Neuronal stem cell (in vitro differentiated cells): ENCODE measurements around the gene FBXW7.

Source experiments
- DNase-seq: peaks from one replicate; pipeline ENCODE4 v3.0.0-alpha.2; 2013; ENCODE audit warnings: low spot score
- H2AFZ ChIP-seq: one replicate; pipeline ENCODE4 v1.6.1; 2013; ENCODE audit warnings: mild to moderate bottlenecking, low read length, inconsistent platforms
- H2AK5ac ChIP-seq: 2 replicates; pipeline ENCODE4 v1.6.1; 2013; ENCODE audit warnings: low read depth, mild to moderate bottlenecking, inconsistent platforms, low read length, moderate library complexity, mixed read lengths
- H2BK120ac ChIP-seq: 2 replicates; pipeline ENCODE4 v1.6.1; 2013; ENCODE audit warnings: low read depth, mild to moderate bottlenecking, inconsistent platforms, low read length, moderate library complexity, mixed read lengths
- H2BK12ac ChIP-seq: one replicate; pipeline ENCODE4 v1.6.1; 2013; ENCODE audit warnings: low read length, inconsistent platforms
- H2BK15ac ChIP-seq: 2 replicates; pipeline ENCODE4 v1.6.1; 2013; ENCODE audit warnings: mild to moderate bottlenecking, low read length, inconsistent platforms, mixed read lengths
- H2BK5ac ChIP-seq: one replicate; pipeline ENCODE4 v1.6.1; 2013; ENCODE audit warnings: inconsistent platforms, mild to moderate bottlenecking, low read length, moderate library complexity
- H3K14ac ChIP-seq: one replicate; pipeline ENCODE4 v1.6.1; 2013; ENCODE audit warnings: low read length, inconsistent platforms
- H3K18ac ChIP-seq: 2 replicates; pipeline ENCODE4 v1.6.1; 2013; ENCODE audit warnings: low read length, inconsistent platforms
- H3K23ac ChIP-seq: 2 replicates; pipeline ENCODE4 v1.6.1; 2013; ENCODE audit warnings: low read depth, mild to moderate bottlenecking, mixed read lengths, low read length, inconsistent platforms; ENCODE audit not compliant: poor library complexity
- H3K27ac ChIP-seq: replicated peaks from 3 replicates; pipeline ENCODE4 v1.5.1; 2013; ENCODE audit warnings: low read length, inconsistent platforms
- H3K27me3 ChIP-seq, 3 experiments: 2 replicates each; pipeline ENCODE4 v1.6.1; 2013; ENCODE audit warnings: low read length in 3 of 3, mild to moderate bottlenecking in 2 of 3, inconsistent platforms in 1 of 3, low read depth in 1 of 3, mixed read lengths in 1 of 3, moderate library complexity in 1 of 3; ENCODE audit not compliant: control insufficient read depth in 3 of 3, insufficient read depth in 3 of 3
- H3K36me3 ChIP-seq, 2 donors: replicated peaks in 1 of 2; 2 replicates each; pipeline ENCODE4 v1.6.1; 2013; ENCODE audit warnings: low read length in 2 of 2; ENCODE audit not compliant: control insufficient read depth in 2 of 2, insufficient read depth in 2 of 2
- H3K4ac ChIP-seq: 2 replicates; pipeline ENCODE4 v1.6.1; 2013; ENCODE audit warnings: inconsistent platforms, mild to moderate bottlenecking, low read length, moderate library complexity
- H3K4me1 ChIP-seq, 2 donors: 1 replicate in 1 of 2; 2 replicates in 1 of 2; pipeline ENCODE4 v1.6.1; 2013; ENCODE audit warnings: low read length in 2 of 2, low read depth in 1 of 2; ENCODE audit not compliant: control insufficient read depth in 2 of 2, insufficient read depth in 1 of 2
- H3K4me2 ChIP-seq: one replicate; pipeline ENCODE4 v1.6.1; 2013; ENCODE audit warnings: mild to moderate bottlenecking, low read length, inconsistent platforms; ENCODE audit not compliant: insufficient read depth, poor library complexity, severe bottlenecking
- H3K4me3 ChIP-seq, 2 donors: 2 replicates each; pipeline ENCODE4 v1.5.1; 2013; ENCODE audit warnings: low read length in 2 of 2, mild to moderate bottlenecking in 2 of 2, inconsistent platforms in 1 of 2, moderate library complexity in 1 of 2
- H3K79me1 ChIP-seq: one replicate; pipeline ENCODE4 v1.6.1; 2013; ENCODE audit warnings: low read depth, mild to moderate bottlenecking, inconsistent platforms, low read length, moderate library complexity
- H3K9ac ChIP-seq: one replicate; pipeline ENCODE4 v1.6.1; 2013; ENCODE audit warnings: mild to moderate bottlenecking, low read depth, low read length, inconsistent platforms; ENCODE audit not compliant: poor library complexity
- H3K9me3 ChIP-seq, 2 donors: replicated peaks in 1 of 2; 2 replicates each; pipeline versions ENCODE3 to v1.6.1; 2013; ENCODE audit warnings: low read length in 2 of 2, mild to moderate bottlenecking in 2 of 2, inconsistent platforms in 1 of 2, low read depth in 1 of 2, mixed read lengths in 1 of 2, moderate library complexity in 1 of 2; ENCODE audit not compliant: control insufficient read depth in 2 of 2, insufficient read depth in 1 of 2
- H4K8ac ChIP-seq: one replicate; pipeline ENCODE4 v1.6.1; 2013; ENCODE audit warnings: low read depth, mild to moderate bottlenecking, inconsistent platforms, low read length, moderate library complexity
- H4K91ac ChIP-seq: one replicate; pipeline ENCODE4 v1.6.1; 2013; ENCODE audit warnings: low read length, low read depth, mild to moderate bottlenecking, inconsistent platforms; ENCODE audit not compliant: poor library complexity
- WGBS, 2 donors: extraction: QIAGEN DNeasy Blood & Tissue Kit; methylation state at CpG; one replicate each; pipeline ENCODE4 v1.1.7; 2013; ENCODE audit warnings: missing lambda C conversion rate in 2 of 2, mixed read lengths in 1 of 2; ENCODE audit not compliant: insufficient read length in 2 of 2, insufficient replicate concordance in 1 of 2; ENCODE audit errors: extremely low coverage in 2 of 2; 5-methylcytosine and 5-hydroxymethylcytosine counted together

FBXW7 gene

DNA sequence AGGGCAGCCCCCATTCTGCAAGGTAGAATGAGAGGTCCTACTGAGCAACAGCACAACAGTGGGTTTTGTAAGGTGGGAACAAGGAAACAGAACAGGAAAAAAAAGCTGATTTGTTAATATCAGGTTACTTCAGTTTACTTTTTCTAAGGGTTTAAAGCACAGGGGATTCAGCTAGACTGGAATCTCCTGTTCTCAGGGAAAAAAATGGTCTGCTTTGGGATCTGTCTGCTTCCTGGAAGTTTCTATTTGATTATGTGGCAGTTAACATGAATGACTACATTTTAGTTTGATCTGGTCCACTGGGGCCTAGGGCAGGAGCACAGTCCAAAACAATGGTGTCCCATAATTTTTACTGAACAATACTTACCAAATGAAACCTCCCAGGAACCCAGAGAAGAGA lies 104.6 kb downstream of the FBXW7 start:
- H4K91ac ChIP-seq = no peak overlapping the region
- no peak overlapping the region for H3K27ac ChIP-seq
- no peak overlapping the region for H2BK120ac ChIP-seq
- peaks cover 0 to 3% of the 10 kb centered on the region in 2 donors for H3K4me1 ChIP-seq
- H3K4ac ChIP-seq = no peak overlapping the region
- H3K23ac ChIP-seq = no peak overlapping the region
- no peak overlapping the region for H2BK12ac ChIP-seq
- no peak overlapping the region for H3K4me2 ChIP-seq
- no peak overlapping the region for H4K8ac ChIP-seq
- no peaks in the 10 kb centered on the region for H3K27me3 ChIP-seq
- H3K79me1 ChIP-seq = no peaks in the 10 kb centered on the region
- no peak overlapping the region for H3K18ac ChIP-seq
- H2AK5ac ChIP-seq = no peak overlapping the region
- H3K14ac ChIP-seq = no peak overlapping the region
- H2AFZ ChIP-seq = no peak overlapping the region
- no peaks in the 10 kb centered on the region for H3K9me3 ChIP-seq
- no peak overlapping the region for H2BK15ac ChIP-seq
- H3K9ac ChIP-seq = no peak overlapping the region
- no peak for DNase-seq
- H3K4me3 ChIP-seq = no peak overlapping the region
- H3K36me3 ChIP-seq = no peaks in the 10 kb centered on the region
- H2BK5ac ChIP-seq = no peak overlapping the region

DNA sequence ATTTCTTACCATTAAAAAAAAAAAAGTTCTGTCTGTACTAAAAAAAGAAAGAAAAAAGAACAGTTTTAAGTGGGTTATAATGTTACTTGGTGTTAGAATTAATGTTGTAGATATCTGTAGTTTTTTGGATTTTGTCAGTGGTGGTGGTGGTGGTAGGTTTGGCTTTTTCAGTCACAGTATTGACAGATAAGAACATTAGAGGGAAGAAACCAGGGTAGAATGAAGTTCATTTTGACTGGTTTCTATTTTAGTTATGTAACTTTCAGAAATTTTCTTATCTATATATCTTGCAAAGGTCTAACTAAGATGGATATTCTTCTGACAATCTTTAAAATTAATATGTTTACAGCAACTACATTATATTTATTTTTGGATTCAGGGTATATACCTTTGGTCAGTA lies 105.4 kb downstream of the FBXW7 start:
- Histone ChIP-seq H4K91ac (no peak overlapping the region), H2BK12ac (no peak overlapping the region), H3K14ac (no peak overlapping the region), H3K4me2 (no peak overlapping the region), H3K9ac (no peak overlapping the region), H2BK15ac (no peak overlapping the region), H3K4ac (no peak overlapping the region), H3K4me1 (peaks cover 0 to 3% of the 10 kb centered on the region in 2 donors), H2BK5ac (no peak overlapping the region), H3K18ac (no peak overlapping the region), H2BK120ac (no peak overlapping the region), H3K79me1 (no peaks in the 10 kb centered on the region), H2AK5ac (no peak overlapping the region), H3K36me3 (no peaks in the 10 kb centered on the region), H4K8ac (no peak overlapping the region), H3K27me3 (no peaks in the 10 kb centered on the region), H3K23ac (no peak overlapping the region), H3K9me3 (no peaks in the 10 kb centered on the region), H3K27ac (no peak overlapping the region), H2AFZ (no peak overlapping the region), H3K4me3 (no peak overlapping the region)
- DNase-seq = no peak

DNA sequence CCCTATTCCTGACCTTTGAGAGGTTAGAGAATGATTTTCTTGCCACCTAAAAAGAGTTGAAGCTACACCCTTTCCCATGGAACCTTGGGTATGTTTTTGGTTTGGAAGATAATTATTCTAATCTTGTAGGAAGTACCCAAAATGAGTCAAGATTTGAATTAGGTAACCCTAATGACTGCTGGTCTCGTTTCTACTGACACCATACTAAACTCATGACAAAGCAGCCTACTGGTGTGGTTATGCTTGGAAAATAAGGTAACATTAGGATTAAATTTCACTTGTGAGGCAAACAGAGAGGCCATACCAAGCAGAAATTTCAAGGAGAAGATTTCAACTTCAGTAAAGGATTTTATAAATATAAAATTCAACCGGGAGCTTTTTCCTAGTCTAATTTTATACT lies 107.9 kb downstream of the FBXW7 start:
- H4K8ac ChIP-seq = no peak overlapping the region
- no CpG with 5 or more reads among the region's 2 CpGs for WGBS, 2 donors

DNA sequence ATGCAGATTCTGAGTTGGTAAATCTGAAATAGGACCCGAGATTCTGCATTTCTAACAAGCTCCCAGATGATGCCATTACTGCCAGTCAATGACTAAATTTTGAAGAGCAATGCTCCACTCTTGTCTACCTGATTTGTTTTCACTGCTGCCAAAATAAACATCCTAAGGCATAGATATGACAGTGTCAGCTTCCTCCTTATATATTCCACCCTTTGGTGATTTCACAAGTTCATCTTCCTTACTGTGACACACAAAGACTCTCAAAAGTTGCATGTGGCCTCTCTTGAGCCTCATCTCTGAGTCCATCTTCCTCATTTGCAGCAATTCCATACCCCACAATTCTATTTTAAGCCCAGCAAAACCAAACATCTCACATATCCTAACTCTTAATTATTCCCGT lies 110.9 kb downstream of the FBXW7 start:
- Histone ChIP-seq H3K79me1 (no peaks in the 10 kb centered on the region), H2BK12ac (no peak overlapping the region), H2BK15ac (no peak overlapping the region), H3K18ac (no peak overlapping the region), H2BK120ac (no peak overlapping the region), H3K14ac (no peak overlapping the region), H2AFZ (no peak overlapping the region), H2BK5ac (no peak overlapping the region), H3K23ac (no peak overlapping the region), H2AK5ac (no peak overlapping the region), H3K4ac (no peak overlapping the region), H4K8ac (no peak overlapping the region), H3K4me2 (no peak overlapping the region), H4K91ac (no peak overlapping the region), H3K4me1 (no peaks in the 10 kb centered on the region), H3K27ac (no peak overlapping the region), H3K9ac (no peak overlapping the region), H3K4me3 (no peak overlapping the region), H3K36me3 (no peaks in the 10 kb centered on the region), H3K27me3 (no peaks in the 10 kb centered on the region), H3K9me3 (no peaks in the 10 kb centered on the region)
- no peak for DNase-seq
- WGBS, 2 donors = 100% methylated on average over 1 of the region's 2 CpGs; no CpG with 5 or more reads in 1 of the 2 donors

More for the DNA sequence above, 107.9 kb downstream of the FBXW7 start:
- Histone ChIP-seq H4K91ac (no peak overlapping the region), H2BK12ac (no peak overlapping the region), H3K4me1 (peaks cover 0 to 3% of the 10 kb centered on the region in 2 donors), H3K23ac (no peak overlapping the region), H3K9ac (no peak overlapping the region), H2AK5ac (no peak overlapping the region), H3K4me2 (no peak overlapping the region), H3K27me3 (no peaks in the 10 kb centered on the region), H2AFZ (no peak overlapping the region), H3K36me3 (no peaks in the 10 kb centered on the region), H3K27ac (no peak overlapping the region), H3K4ac (no peak overlapping the region), H2BK15ac (no peak overlapping the region), H3K9me3 (no peaks in the 10 kb centered on the region), H3K14ac (no peak overlapping the region), H2BK5ac (no peak overlapping the region), H2BK120ac (no peak overlapping the region), H3K4me3 (no peak overlapping the region), H3K79me1 (no peaks in the 10 kb centered on the region), H3K18ac (no peak overlapping the region)
- DNase-seq = no peak
